OCI-LY7 (cell line): ENCODE results near the gene ANKRD2.

Experiments
- CTCF ChIP-seq: fragments of 200-600 bp; sonication (generic); conservative IDR thresholded peaks from 2 replicates; pipeline ENCODE4 v1.5.1; 2014; ENCODE audit warnings: mild to moderate bottlenecking, antibody characterized with exemption, low read length, moderate library complexity, mixed read lengths
- EZH2phosphoT487 ChIP-seq: fragments of 200-600 bp; sonication (generic); IDR thresholded peaks from 2 replicates; pipeline ENCODE4 v1.6.1; 2018; ENCODE audit warnings: low read depth, borderline replicate concordance, mild to moderate bottlenecking, mixed run types, antibody characterized with exemption, low read length, moderate library complexity, mixed read lengths

- TF ChIP-seq CTCF, result no peak
- TF ChIP-seq EZH2phosphoT487, result no peak
Observed at GRCh38 chr10:97566336-97566996, 6.1 kb upstream of the ANKRD2 start.
